NCI-H524 treated with DMSO at 0.1 percent for 48 hours (cell line): ENCODE data around the gene NOTCH4.
"Not testable (repeated sequence)": the region's sequence is repeated elsewhere in the genome, so short reads cannot be mapped to it uniquely, and the experiment has no call there.

Experiments
- DNase-seq: peaks from one replicate; lab custom pipeline; 2025; lab: John Stamatoyannopoulos, UW

NOTCH4 gene

GRCh38 chr6:32218167-32218566, 5.7 kb downstream of the NOTCH4 start:
- DNase-seq = no peak

- no peak for DNase-seq
Measured at GRCh38 chr6:32216998-32217397, 6.9 kb downstream of the NOTCH4 start.

DNA sequence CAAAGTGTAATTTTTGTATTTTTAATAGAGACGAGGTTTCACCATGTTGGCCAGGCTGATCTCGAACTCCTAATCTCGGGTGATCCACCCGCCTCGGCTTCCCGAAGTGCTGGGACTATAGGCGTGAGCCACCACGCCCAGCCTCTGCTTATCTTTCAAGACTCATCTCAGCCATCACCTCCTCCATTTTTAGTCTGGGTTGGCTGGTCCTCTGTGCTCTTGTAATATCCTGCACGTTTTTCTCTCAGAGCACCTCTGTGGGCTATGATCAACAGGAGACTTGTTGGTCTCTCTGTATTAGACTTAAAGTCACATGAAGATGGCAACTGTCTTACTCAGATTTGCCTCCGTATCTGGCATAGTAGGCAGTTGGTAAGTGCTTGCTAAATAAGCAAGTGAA, 7.6 kb downstream of the NOTCH4 start:
- no peak for DNase-seq

DNA sequence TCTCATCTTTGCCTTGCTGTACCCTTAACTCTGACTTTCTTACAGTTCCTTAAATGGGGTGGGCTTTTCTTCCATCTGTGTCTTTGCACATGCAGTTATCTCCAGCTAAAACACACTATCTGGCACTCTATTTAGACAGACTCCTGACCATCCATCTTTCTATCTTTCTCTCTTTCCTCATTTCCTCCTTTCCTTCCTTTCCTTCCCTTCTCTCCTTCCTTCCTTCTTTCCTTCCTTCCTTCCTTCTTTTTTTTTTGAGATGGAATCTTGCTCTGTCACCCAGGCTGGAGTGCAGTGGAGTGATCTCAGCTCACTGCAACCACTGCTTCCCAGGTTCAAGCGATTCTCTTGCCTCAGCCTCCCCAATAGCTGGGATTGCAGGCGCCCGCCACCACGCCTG, 8.2 kb downstream of the NOTCH4 start:
- DNase-seq = no peak

DNA sequence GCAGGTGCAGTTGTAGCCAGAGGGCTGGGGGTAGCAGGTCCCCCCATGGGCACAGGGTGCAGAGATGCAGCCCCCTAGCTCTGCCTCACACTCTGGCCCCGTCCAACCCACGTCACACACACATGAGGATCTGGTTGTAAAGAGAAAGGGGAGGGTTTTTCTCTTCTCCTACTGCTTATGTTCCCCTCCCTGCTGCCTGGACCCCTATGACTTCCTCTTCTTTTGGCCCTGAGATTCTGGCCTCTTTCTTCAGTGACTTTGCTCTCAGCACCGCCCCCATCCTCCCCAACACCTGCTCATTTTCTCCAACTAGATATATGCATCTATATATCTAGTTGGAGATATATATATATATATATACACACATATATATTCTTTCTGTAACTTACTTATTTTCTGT, 9.7 kb downstream of the NOTCH4 start:
- DNase-seq = no peak

DNA sequence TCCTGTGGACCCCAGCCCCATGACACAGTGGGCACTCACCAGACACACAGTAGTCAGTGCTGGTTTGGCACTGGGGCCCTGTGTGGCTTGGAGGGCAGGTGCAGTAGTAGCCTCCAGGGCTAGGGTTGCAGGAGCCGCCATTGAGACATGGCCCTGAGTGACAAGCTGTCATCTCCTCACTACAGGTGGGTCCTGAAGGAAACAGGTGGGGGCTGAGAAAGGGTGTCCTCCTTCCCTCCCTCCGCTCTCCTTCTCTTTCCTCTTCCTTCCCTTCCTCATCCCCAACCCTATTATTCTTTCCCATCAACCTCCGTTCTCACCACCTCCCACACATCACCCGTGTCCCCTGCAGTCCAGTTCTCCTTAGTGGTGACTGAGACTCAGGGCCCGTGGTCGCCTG, 10.2 kb downstream of the NOTCH4 start:
- no peak for DNase-seq

- DNase-seq = no peak
Measured at GRCh38 chr6:32212076-32212760, 11.6 kb downstream of the NOTCH4 start.

- DNase-seq = not testable (repeated sequence)
Measured at GRCh38 chr6:32211432-32211831, 12.4 kb downstream of the NOTCH4 start.

GRCh38 chr6:32210191-32210601, 13.7 kb downstream of the NOTCH4 start:
- DNase-seq = no peak

DNA sequence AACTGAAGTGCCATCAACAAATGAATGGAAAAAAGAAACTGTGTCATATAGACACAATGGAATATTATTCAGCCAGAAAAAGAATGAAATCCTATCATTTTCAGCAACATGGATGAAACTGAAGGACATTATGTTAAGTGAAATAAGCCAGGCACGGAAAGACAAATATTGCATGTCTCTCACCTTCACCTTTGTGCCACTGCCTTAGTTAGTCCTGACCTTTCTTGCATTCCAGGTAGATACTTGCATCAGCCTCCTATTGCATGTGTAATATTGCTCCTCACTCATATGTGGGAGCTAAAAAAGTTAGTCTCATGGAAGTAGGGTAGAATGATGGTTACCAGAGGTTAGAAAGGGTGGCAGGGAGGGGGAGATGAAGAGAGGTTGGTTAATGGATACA, 14.9 kb downstream of the NOTCH4 start:
- DNase-seq = no peak

DNA sequence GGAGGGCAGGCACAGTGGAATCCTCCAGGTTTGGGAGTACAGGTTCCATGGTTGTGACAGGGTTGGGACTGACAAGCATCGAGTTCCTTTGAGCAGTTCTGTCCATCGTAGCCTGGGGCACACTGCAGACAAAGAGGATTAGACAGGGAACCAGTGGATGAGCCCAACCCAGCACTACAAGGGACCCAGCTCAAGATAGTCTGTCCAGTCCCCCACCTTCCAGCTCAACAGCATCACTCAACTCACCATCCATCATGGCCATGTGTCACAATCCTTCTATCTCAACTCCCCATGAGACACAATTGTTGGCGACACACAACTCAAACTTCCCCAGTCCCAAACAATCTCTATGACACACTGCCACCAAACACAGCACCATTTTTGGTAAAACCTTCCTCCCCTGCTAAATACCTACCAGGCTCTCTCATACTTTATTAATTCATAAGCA, 19.6 kb downstream of the NOTCH4 start:
- no peak for DNase-seq

- no peak for DNase-seq
Measured at GRCh38 chr6:32203426-32204267, 20.2 kb downstream of the NOTCH4 start.

GRCh38 chr6:32202186-32202585, 21.7 kb downstream of the NOTCH4 start:
- DNase-seq = no peak

DNA sequence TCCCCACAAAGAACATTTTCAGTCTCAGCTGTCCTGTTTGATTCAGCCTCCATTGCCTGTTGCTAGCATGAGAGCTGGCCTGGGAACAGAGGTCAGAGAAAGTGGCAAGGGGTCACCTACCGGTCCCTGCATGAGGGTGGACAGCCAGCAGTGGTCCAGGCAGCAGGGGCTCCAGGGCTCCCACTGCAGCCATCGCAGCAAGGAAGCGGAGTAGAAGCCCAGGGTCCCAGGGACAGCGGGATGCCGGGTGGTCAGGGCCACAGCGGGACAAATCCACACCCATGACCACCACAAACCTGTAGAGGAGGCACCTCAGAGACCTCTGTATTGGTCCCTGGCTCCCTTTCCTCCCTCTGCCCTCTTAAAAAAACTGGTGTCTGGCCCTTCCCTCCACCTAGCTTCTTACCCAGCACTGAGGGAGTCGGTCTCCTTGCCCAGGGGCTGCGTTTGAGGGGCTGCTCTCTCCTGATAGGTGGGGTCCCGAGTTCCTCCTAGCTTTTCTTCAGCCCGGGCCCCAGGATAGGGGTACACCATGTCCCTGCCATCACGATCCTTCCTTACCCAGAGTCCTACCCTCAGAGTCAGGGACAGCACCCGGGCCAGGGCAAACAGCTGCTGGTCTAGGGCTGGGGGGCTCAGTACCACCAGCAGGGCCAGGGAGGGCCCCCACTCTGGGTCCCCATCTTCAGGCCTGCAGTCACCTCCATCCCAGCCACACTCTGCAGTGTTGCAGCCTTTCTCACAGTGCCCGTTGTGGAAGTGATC, 23.0 kb downstream of the NOTCH4 start:
- no peak for DNase-seq

- DNase-seq = no peak
Measured at GRCh38 chr6:32198866-32199265, 25.0 kb downstream of the NOTCH4 start.

DNA sequence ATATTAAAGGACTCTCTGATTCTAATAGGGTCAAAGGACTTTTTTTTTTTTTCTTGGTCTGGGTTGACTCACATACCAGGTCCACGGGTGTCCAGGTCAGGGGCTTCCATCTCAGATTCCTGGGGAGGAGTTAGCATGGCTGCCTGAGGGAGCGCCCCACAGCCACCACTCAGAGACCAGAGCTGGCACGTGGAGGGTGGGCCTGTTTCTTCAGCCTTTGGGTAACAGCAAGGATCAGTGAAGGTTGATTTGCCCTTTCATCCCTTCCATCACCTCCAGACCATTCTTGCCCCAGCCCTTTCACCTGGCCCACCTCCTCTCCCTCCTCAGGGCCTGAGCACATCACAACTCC, 25.5 kb downstream of the NOTCH4 start:
- DNase-seq = no peak

DNA sequence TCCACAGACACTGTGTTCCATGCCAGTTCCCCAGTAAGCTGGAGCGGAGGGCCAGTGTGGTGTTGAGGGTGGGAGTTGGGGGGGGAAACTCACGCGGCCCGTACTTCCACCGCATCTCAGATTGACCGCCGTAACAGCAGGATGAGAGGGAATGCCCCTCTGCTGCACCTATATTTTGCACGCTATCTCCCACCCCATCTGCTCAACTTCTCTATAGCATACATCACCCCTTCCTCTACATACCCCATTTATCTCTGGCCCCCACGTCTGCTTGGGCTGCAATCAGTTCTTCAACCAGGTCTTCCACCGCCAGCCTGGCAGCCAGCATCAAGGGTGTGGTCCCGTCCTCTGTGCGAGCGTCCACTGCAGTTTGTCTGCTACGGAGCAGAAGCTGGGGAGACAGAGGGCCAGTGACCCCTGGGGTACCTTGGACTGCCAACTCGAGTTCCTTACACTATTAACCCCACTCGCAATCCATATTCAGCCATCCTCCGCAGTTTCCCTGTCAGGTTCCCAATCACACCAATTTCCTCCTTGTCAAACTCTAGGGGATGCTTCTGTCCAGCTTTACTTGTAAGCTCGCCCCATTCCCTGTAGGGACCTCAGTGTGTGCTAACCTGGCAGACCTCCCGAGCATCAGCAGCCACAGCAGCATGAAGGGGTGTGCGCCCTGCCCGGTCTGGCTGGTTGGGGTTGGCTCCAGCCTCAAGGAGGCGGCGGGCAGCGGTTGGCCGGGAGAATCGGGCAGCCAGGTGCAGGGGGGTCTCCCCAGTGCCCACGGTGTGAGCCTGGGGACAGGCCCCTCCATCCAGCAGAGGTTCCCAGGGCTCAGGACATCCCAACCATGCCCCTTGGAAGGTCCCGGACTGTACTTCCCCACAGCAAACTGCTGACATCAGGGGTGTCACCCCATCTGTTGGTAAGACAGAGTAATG, 26.9 kb downstream of the NOTCH4 start:
- no peak for DNase-seq

DNA sequence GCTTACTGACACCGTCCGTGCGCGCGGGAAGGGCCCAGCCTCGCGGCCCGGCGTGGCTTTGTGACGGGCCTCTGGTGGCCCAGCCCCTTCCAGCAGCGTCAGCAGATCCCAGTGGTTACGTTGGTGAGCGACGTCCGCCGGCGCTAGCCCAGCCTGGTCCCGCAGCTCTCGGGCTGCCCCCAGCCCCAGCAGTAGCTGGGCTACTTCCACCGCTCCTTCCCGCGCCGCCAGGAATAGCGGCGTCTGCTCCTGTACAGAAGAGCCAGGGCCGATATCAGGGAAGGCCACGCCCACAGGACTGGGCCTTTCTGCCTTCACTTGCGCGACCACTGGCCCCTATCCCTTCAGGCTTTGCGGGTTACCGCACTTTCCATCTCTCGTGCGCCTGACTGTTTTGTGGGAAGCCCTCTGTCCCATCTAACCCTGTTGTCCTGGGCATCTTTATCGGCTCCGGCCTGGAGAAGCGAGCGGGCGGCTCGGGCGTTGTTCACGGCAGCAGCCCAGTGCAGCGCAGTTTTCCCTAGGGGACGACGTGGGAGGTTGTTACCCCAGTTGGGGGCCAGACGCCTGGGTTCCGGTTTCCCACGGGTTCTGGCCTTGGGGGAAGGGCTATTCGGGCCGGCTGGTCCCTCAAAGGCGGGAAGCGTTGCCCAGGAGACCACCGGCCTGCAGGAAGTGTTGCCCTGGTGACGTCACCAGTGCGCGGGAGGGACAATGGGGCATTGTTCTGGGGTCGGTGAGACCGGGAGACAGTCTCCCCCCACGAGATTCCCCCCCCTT, 27.8 kb downstream of the NOTCH4 start:
- peak; percentile 27 for DNase-seq

DNA sequence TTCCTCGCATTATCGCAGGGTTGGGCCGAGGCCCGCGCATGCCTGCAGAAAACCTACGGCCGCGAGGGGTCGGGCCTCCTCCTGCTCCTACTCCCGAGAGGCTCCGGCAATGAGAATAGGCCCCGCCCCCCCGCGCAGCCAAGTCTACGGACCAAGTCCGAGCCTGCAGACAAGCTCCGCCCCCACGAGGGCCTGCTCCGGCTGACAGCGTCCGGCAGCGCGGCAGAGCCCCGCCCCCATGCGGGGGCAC, 28.3 kb downstream of the NOTCH4 start:
- peak; percentile 86 for DNase-seq

- peak; percentile 4 for DNase-seq
Measured at GRCh38 chr6:32194825-32195651, 28.8 kb downstream of the NOTCH4 start.
